ELR (cell line): Measurements from ENCODE around the gene IL12A.

ENCODE experiments used
- DNase-seq: peaks from one replicate; pipeline ENCODE4 v3.0.0-alpha.2; 2015; ENCODE audit warnings: low read depth

IL12A gene

DNA sequence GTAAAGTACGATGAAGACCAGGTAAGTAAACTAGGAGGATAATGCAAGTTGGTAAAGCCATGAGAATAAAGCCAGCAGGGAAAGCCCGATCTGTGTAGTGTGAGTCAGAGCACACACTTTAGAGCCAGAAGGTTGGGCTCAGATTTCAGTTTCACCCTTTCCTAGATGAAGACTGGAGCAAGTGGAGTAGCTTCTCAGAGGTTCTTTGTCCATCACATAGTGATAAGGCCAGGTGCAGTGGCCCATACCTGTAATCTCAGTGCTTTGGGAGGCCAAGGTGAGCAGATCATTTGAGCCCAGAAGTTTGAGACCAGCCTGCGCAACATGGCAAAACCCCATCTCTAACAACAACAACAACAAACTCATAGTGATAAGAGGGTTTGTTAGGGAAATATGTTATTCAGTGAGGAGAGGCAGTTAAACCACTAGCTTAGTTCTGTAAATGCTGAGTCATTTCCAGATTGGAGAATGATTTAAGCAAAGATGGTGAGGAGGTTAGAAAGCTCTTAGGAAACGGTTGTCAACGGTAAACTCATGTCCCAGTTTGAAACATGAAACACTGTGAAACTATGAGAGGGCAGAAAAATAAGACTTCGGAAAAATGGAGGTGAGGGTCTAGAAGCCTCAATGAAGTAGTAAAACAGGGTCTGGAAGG lies 39.0 kb downstream of the IL12A start:
- DNase-seq, result peak; percentile 77

DNA sequence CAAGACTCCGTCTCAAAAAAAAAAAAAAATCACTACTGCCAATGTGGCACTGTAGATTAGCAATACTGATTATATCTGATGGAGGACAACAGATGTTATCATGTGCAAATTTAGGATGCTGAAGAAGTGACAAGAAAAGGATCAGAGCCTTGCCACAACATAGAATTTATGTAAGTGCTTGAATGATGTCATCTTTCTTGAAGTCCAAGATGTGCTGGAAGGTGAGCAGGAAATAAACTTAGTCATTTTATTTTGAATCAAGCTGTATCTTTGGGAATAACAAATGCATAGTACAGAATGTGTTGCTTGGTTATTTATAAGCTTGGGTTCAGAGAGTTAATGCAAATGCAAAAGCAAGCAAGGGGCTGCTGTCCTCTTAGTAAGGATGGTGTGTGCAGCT lies 47.1 kb downstream of the IL12A start:
- no peak for DNase-seq

DNA sequence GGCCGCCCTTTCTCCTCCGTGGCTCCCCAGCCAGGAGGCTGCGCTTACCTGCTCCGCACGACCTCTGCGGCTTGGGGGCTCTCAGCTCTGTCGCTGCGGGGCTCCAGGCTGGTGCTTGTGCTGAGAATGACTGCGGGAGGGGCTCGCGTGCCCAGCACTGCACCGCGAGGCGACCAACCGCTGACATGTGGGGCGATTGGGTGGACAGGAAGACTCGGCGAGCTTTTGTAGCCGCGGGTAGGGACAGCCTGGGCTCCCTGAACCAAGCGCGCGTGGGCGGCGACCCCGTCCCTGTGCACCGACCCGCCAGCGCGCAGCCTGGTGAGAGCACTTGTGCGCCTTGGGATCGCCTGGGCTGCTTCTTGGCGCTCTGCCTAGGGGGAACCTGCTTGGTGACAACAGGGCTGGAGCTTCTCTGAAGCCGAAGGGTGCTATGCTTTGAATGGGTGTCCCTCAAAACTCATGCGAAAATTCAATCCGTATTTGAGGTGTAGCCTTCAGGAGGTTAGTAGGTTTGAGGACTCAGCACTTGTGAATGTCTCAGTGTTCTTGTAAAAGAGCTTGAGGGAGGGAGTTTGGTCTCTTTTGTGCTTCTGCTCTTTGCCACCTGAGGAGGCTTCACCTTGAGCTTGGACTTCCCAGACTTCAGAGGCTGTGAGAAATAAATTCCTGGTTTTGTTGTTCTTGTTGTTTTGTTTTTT lies 50.4 kb downstream of the IL12A start:
- no peak for DNase-seq

DNA sequence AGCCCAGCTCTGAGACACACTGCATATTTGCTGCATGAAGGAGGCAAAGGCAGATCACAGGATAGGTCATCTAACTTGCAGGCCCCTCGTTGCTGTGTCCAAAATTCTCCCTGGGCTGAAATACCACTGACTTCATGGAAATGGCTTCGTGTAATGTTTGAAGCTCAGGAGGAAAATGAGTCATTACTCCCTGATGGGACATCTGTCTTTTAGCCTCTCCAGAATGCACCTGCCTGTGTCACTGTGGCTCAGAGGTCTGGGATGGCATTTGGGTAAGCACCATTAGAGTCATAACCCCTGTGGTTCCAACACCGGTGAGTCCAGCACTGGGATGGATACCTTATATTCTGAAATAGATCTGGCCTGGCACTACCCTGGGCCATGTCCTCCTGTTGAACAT lies 51.5 kb downstream of the IL12A start:
- DNase-seq, result no peak

DNA sequence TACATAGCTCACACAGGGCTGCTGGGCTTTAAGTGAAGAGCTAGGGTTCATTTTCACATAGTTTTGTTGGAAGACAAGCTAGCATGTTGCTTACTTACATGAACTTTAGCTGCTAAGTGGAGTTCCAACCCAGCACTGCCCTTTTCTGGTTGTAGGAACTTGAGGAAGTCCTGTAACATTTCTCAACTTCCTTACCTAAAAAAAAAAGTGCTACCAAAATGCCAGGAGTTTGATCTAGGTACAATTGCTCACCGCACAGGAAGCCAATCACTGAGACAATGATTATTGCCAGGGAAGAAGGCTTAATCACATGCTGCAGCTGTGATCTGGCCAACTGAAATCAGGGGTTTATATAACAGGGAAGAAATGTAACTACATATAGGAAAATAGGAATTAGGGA lies 52.8 kb downstream of the IL12A start:
- DNase-seq, result no peak

DNA sequence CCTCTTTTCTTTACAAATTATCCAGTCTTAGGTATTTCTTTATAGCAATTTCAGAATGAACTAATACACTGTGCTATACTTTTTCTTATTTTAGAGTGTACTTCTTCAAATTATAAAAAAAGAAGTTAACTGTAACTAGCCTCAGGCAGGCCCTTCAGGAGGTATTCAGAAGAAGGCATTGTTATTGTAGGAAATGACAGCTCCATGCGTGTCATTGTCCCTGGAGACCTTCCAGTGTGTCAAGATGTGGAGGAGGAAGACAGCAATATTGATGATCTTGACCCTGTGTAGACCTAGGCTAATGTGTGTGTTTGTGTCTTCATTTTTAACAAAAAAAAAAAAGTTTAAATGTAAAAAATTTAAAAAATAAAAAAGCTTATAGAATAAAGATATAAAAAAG lies 55.5 kb downstream of the IL12A start:
- no peak for DNase-seq
